Smooth muscle cell (in vitro differentiated cells): ENCODE results near the gene CLCN2. TPM values are rescaled to one million over a fixed set of nuclear protein-coding genes. Genes with fewer than 3 reads are reported as not detected.

ENCODE experiments used
- DNase-seq: peaks from one replicate; lab custom pipeline; 2025; ENCODE audit not compliant: unreplicated experiment; lab: John Stamatoyannopoulos, UW
- H2AFZ ChIP-seq: fragments of 200-600 bp; sonication (generic); 2 replicates; pipeline ENCODE4 v1.6.0; 2016; ENCODE audit warnings: antibody characterized with exemption, low read depth, mild to moderate bottlenecking
- H3F3A ChIP-seq: fragments of 200-600 bp; sonication (generic); 2 replicates; pipeline ENCODE4 v1.6.0; 2017; ENCODE audit warnings: antibody characterized with exemption, low read depth
- H3K27ac ChIP-seq: fragments of 200-600 bp; sonication (generic); 2 replicates; pipeline ENCODE4 v1.5.1; 2016; ENCODE audit warnings: low read depth, mild to moderate bottlenecking
- H3K27me3 ChIP-seq: fragments of 200-600 bp; sonication (generic); 2 replicates; pipeline ENCODE4 v1.6.1; 2016; ENCODE audit warnings: low read depth, mild to moderate bottlenecking
- H3K36me3 ChIP-seq: fragments of 200-600 bp; sonication (generic); 2 replicates; pipeline ENCODE4 v1.5.1; 2016; ENCODE audit warnings: low read depth
- H3K4me1 ChIP-seq: fragments of 200-600 bp; sonication (generic); 2 replicates; pipeline ENCODE4 v1.5.1; 2016; ENCODE audit warnings: low read depth
- H3K4me2 ChIP-seq: fragments of 200-600 bp; sonication (generic); 2 replicates; pipeline ENCODE4 v1.6.0; 2016; ENCODE audit warnings: mild to moderate bottlenecking
- H3K4me3 ChIP-seq: fragments of 200-600 bp; sonication (generic); 2 replicates; pipeline ENCODE4 v1.5.1; 2016; ENCODE audit warnings: mild to moderate bottlenecking
- H3K79me2 ChIP-seq: fragments of 200-600 bp; sonication (generic); 2 replicates; pipeline ENCODE4 v1.6.0; 2016; ENCODE audit warnings: low read depth, mild to moderate bottlenecking
- H3K9ac ChIP-seq: fragments of 200-600 bp; sonication (generic); 2 replicates; pipeline ENCODE4 v1.6.0; 2016; ENCODE audit warnings: low read depth
- H3K9me3 ChIP-seq: fragments of 200-600 bp; sonication (generic); replicated peaks from 2 replicates; pipeline ENCODE4 v1.5.1; 2016; ENCODE audit warnings: low read depth
- H4K20me1 ChIP-seq: fragments of 200-600 bp; sonication (generic); 2 replicates; pipeline ENCODE4 v1.6.0; 2016; ENCODE audit warnings: low read depth
- CTCF ChIP-seq: fragments of 200-600 bp; sonication (generic); IDR thresholded peaks from 2 replicates; pipeline ENCODE4 v1.5.1; 2017; ENCODE audit warnings: borderline replicate concordance, mild to moderate bottlenecking, antibody characterized with exemption; ENCODE audit not compliant: insufficient read depth, poor library complexity, severe bottlenecking
- WGBS: methylation state at CpG from one replicate; pipeline ENCODE4 v1.1.7; 2016; ENCODE audit warnings: low lambda C conversion rate; 5-methylcytosine and 5-hydroxymethylcytosine counted together
- polyA plus RNA-seq: library from polyadenylated mRNA; unstranded; fragments of >200 nt; fragmentation: Nextera tagmentation; extraction: Ambion mirVana; gene quantifications from 2 replicates; pipeline ENCODE4 v1.2.1, GENCODE V29; 2016
- total RNA-seq: library from RNA; depleted of rRNA; stranded (reverse); fragments of >200 nt; gene quantifications from 2 replicates; pipeline ENCODE4 v1.2.3, GENCODE V29; 2014

CLCN2 gene
- total and polyA plus RNA-seq, 2 experiments from 2014 or later, result 4.1 to 4.5 TPM

- H3K27ac ChIP-seq, result peak overlapping the region; percentile 100
- peaks cover 15% of the 10 kb centered on the region for H3K79me2 ChIP-seq
- peak overlapping the region; percentile 95 for H3K4me2 ChIP-seq
- DNase-seq, result no peak
- no peak overlapping the region for H2AFZ ChIP-seq
- WGBS, result 90% methylated on average over 7 of the region's 7 CpGs
- H3K4me1 ChIP-seq, result peaks cover 19% of the 10 kb centered on the region
- no peak overlapping the region for H3K4me3 ChIP-seq
- H4K20me1 ChIP-seq, result peaks cover 75% of the 10 kb centered on the region
- H3K9me3 ChIP-seq, result no peaks in the 10 kb centered on the region
- no peak for TF ChIP-seq CTCF
- no peaks in the 10 kb centered on the region for H3K36me3 ChIP-seq
- H3F3A ChIP-seq, result peaks cover 13% of the 10 kb centered on the region
- no peaks in the 10 kb centered on the region for H3K27me3 ChIP-seq
- peak overlapping the region; percentile 8 for H3K9ac ChIP-seq
These were observed 23.4 kb downstream of the CLCN2 start for GRCh38 chr3:184337981-184338380.

GRCh38 chr3:184337399-184337714 lies 24.0 kb downstream of the CLCN2 start, which contains the start of gene FAM131A:
TSS of gene FAM131A (plus strand) at chr3:184337600. CDS start at chr3:184337631, 31 bp downstream.
- Histone ChIP-seq H3K4me3 (peak within 1 kb of the TSS; percentile 88), H3K9me3 (no peaks in the 10 kb centered on the region), H3K27me3 (no peaks in the 10 kb centered on the region), H3K36me3 (no peaks in the 10 kb centered on the region), H2AFZ (no peak within 1 kb of the TSS), H3K4me2 (peak within 1 kb of the TSS; percentile 95), H3K4me1 (peaks cover 19% of the 10 kb centered on the region), H3K27ac (peak within 1 kb of the TSS; percentile 100), H3K79me2 (peaks cover 15% of the 10 kb centered on the region), H4K20me1 (peaks cover 78% of the 10 kb centered on the region), H3F3A (peaks cover 19% of the 10 kb centered on the region), H3K9ac (peak within 1 kb of the TSS; percentile 97)
- no peak for TF ChIP-seq CTCF
- DNase-seq, result no peak
- 85% methylated on average over 6 of the region's 6 CpGs for WGBS

- H3K79me2 ChIP-seq, result peaks cover 15% of the 10 kb centered on the region
- no peaks in the 10 kb centered on the region for H3K9me3 ChIP-seq
- H4K20me1 ChIP-seq, result peaks cover 78% of the 10 kb centered on the region
- H3K4me2 ChIP-seq, result peak overlapping the region; percentile 95
- peak overlapping the region; percentile 100 for H3K27ac ChIP-seq
- H3K36me3 ChIP-seq, result peaks cover 2% of the 10 kb centered on the region
- peaks cover 25% of the 10 kb centered on the region for H3F3A ChIP-seq
- WGBS, result 37% methylated on average over 17 of the region's 17 CpGs
- no peak for TF ChIP-seq CTCF
- peak overlapping the region; percentile 88 for H3K4me3 ChIP-seq
- no peak overlapping the region for H2AFZ ChIP-seq
- H3K9ac ChIP-seq, result peak overlapping the region; percentile 97
- H3K27me3 ChIP-seq, result no peaks in the 10 kb centered on the region
- peaks cover 19% of the 10 kb centered on the region for H3K4me1 ChIP-seq
- DNase-seq, result no peak
These were observed 24.6 kb downstream of the CLCN2 start for GRCh38 chr3:184336547-184337398.
